TTC549 (cell line): ENCODE results near the gene VGLL4.

Experiments
- FAIRE-seq: peaks from 2 replicates; lab custom pipeline; 2012; peaks lifted over from hg19 to GRCh38; lab: Jason Lieb, UNC

VGLL4 gene

GRCh38 chr3:11564577-11565001 lies 79.1 kb downstream of the VGLL4 start:
- FAIRE-seq = no peak

DNA sequence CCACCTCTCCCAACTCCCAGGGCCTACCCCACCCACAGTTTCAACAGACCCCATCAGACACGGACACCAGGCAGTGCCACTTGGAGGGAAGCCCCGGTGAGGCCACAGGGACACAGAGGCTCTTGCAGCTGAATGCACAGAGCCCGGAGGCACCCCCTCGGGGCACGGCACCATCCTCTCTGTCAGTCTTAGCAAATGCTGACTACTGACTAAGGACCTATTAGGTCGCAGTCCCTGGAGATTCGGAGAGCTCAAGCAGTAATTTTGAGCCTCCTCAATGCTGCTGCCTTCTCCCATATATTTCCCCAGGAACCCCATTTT lies 79.9 kb downstream of the VGLL4 start:
- FAIRE-seq = no peak

- FAIRE-seq = no peak
Measured at GRCh38 chr3:11563159-11563864, 80.4 kb downstream of the VGLL4 start.

- no peak for FAIRE-seq
Measured at GRCh38 chr3:11562277-11562881, 81.3 kb downstream of the VGLL4 start.

- no peak for FAIRE-seq
Measured at GRCh38 chr3:11560746-11561145, 83.0 kb downstream of the VGLL4 start.

DNA sequence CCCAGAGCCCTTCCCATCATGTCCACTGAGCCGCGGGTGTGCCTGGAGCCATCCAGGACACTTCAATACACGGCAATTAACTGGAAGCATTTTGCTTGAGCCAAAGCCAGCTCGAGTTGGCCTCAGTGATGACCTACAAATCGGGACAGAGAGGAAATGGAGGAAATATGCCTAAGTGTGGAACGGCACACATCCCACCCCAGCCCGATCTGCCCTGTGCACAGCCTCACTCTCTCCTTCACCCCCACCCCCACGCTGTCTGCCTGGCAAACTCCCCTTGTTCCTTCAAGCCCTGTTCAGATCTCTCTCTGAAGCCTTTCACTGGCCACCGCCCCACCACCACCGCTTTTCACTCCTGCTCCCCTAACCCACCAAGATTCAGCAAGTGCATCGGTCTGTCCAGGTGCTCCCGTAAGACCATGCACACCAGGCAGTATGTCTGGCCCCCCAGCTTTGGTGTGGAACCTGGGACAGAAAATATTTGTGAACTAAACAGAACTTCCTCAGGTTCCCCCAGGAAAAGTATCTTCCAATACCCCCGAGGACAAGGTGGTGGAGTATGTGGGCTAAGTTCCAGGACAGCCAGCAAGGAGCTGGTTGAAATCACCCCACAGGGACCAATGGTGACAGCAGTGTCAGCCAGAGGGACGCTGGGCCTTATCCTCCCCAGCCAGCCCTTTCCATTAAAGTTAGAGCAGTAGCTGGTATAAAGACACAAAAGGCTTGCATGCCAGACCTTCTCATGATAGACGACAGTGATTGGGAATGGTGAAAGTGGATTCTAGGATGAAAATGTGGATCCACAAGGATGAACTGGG lies 83.7 kb downstream of the VGLL4 start:
- FAIRE-seq = no peak

- no peak for FAIRE-seq
Measured at GRCh38 chr3:11558918-11559815, 84.5 kb downstream of the VGLL4 start.

DNA sequence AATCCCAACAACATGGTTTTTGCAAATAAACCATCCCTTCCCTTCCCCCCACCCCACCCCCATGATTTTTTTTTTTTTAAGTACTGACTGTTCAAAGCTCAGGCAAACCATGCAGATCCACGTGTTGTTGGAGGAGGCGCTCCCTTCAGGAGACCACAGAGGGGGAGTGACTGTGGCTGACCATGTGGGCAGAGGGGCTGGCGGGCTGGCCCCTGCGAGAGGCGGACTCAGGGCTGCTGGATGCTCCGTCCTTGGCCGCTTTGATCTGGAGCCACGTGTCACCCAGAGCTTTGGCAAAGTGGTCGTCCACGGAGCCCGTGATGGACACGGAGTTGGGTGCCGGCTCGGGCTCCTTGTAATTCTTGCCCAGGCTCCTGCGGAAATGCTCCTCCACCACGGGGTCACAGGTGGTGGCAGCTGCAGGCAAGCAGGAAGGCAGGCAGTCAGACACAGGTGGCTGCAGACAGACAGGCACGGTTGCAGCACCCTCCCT lies 85.3 kb downstream of the VGLL4 start:
- FAIRE-seq = no peak

- no peak for FAIRE-seq
Measured at GRCh38 chr3:11558002-11558401, 85.7 kb downstream of the VGLL4 start.

DNA sequence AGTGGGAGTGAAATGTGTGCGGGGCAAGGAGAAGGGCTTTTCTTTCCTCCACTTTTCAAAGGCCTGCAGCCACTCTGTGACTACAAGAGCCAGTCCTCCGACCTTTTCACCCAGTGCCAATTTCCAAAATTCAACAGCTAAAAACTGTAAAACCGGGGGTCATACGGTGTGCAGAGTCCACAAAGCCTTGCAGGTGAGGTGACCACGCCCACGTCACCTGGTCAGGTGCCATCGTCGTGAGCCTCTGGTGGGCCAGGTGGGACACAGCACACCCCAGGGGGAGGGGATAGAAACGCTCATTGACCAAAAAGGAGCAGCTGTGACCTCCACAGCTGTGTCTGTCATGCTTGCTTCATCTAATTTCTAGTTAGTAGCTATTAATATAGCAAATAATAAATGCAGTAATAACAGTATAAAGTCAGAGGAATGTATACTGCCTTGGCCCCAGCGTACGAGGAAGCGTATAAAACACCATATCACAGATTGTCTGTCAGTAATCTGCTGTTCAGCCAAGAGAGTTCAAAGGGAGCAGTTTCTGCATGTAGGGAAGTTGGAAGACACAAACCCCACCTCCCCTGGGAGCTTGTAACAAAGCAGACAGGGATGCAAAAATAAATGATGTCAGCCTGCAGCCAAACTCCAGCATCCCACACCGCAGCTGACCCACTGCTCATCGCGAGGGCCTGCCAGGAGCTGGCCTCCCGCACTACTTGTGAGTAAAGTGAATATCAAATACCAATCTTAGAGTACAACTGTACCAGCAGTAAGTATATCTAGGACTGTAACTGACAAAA lies 86.7 kb downstream of the VGLL4 start:
- FAIRE-seq = no peak

- no peak for FAIRE-seq
Measured at GRCh38 chr3:11555881-11556633, 87.7 kb downstream of the VGLL4 start.

- no peak for FAIRE-seq
Measured at GRCh38 chr3:11555211-11555782, 88.4 kb downstream of the VGLL4 start.

- FAIRE-seq = no peak
Measured at GRCh38 chr3:11554666-11555065, 89.0 kb downstream of the VGLL4 start.

DNA sequence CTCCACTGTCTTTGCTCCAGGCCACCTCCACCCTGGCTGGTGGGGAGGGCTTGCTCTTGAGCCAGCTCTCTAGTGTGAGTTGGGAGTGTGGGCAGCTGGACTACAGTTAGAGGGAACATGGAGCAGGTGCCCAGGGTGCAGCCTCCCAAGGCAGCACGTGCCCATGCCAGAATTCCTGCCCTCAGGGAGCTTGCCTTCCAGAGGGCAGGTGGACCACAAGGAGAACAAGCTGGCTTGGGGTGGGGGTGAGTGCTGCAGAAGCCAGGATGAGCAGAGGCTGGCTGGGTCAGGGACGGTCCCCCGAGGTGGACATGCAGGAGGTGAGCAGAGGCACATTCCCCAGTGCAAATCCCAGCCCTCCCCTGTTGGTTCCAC lies 89.5 kb downstream of the VGLL4 start:
- FAIRE-seq = no peak

DNA sequence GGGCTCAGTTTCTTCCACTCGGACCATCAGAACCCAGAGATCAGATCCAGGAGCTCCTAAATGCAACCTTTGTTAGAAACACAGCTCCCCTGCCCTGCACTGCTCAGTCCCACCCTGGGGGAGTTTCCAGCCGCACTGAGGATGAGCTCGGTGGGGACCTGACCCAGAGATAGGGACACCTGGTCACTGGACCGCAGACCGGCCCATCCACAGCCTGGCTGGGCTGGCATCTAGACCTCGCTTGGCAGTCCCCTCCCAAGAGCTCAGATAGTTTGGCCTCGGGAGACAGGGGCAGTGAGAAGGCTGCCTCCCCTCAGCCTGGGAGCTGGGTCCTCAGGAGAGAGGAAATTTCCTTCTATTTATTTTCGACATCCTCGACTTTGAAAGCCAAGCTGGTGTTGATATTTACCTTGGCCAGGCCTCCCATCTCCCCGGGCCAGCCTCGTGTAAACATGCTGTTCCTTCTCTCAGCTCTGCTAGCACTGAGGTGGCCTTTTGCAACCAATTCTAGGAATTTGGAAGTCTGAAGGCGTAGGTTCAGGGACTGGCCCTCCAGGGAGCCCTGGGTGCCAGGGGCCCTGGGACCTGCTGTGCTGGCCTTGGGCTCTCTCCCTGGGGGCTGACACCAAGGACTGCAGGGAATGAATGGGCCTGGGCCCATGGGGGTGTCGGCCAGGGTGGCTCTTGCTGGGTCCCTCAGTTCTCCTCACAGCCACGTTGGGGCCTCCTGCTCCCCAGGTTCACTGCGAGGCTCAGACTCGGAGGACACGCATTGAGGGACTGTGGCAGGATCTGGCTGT lies 90.1 kb downstream of the VGLL4 start:
- FAIRE-seq = no peak

DNA sequence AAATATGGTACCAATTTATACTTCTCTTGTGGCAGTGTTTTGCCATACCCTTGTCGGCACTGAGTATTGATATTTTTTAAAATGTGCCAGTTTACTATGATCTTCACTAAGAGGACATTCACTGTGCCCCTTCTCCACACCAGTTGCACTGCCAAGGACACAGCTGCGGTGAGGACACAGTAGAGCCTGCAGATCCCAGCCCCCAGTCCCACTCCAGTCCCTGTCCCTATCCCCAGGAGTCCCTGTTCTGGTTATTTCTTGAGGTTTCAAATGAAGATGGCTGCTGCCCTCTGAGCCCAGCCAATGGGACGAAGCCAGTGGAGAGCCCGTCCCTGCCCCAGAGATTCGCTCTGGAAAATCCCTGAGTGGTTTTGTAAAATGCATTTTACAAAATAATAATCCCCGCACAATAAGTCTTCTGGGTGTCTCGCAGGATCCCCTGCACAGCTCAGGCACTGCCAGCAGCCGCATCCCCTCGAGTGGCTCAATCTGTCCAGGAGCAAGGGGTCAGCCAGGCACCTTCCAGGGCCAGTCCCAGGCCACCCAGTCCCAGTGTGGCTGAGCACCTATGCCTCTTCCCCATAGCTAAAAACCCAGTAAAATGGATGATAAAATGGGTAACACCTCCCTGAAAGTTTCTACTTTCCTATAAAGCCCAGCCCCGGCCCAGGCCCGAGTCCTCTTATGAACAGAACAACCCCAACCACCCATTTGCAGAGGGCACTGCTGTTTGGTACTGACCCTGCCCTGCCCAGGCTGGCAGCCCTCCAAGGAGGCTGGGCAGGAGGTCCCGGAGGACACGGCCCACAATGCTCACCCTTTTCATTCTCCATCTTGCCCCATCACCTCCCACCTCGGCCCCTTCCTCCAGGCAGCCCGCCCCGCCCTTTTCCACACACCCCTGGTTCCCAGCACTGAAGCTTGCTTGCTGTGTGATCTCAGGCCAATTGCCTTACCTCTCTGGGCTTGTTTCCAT lies 91.1 kb downstream of the VGLL4 start:
- FAIRE-seq = no peak

GRCh38 chr3:11551036-11551435 lies 92.7 kb downstream of the VGLL4 start:
- FAIRE-seq = no peak

DNA sequence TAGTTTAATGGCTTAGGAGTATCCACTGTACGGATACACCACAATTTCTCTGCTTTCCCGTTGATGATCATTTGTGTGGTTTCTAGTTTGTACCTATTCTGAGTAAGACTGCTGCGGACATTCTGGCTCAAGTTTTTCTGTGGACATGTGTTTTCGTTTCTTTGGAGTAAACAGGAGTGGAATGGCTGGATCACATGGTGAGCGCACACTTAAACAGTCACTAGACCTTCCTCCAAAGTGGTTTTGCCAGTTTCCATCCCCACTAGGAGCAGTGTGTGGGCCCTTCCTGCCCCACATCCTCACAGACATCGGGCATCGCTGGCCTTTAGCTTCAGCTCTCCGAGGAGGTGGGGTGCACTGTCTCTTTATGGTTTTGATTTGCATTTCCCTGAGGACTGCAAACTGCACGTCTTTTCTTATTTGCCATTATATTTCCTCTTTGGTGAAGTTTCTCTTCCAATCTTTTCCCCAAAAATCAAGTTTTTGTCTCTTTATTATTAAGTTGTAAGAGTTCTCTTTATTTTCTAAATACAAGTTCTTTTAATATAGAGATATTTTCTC lies 94.1 kb downstream of the VGLL4 start:
- no peak for FAIRE-seq
